H7 (cell line): Measurements from ENCODE around the gene ECHDC3. TPM values are rescaled to one million over a fixed set of nuclear protein-coding genes. Genes with fewer than 3 reads are reported as not detected.

Source experiments
- total RNA-seq: library from RNA; depleted of rRNA; stranded (reverse); fragments of >200 nt; shearing (Covaris generic); gene quantifications from 2 replicates; pipeline ENCODE4 v1.2.3, GENCODE V29; 2014; rRNA removed

The ECHDC3 gene
- total RNA-seq, 1 experiment from 2014 or later = 57.9 TPM

Other genes with a start within 250 kb of the ECHDC3 start
- gene USP6NL, start 130.7 kb upstream of the ECHDC3 start, total RNA-seq = 15.9 and 18.2 TPM in 2 replicates
- 15.0 and 16.4 TPM in 2 replicates for gene PROSER2, start 81.0 kb downstream of the ECHDC3 start, total RNA-seq